ENCODE results near the gene PHACTR4.
"Not testable (repeated sequence)": the region's sequence is repeated elsewhere in the genome, so short reads cannot be mapped to it uniquely, and the experiment has no call there.

The PHACTR4 gene

DNA sequence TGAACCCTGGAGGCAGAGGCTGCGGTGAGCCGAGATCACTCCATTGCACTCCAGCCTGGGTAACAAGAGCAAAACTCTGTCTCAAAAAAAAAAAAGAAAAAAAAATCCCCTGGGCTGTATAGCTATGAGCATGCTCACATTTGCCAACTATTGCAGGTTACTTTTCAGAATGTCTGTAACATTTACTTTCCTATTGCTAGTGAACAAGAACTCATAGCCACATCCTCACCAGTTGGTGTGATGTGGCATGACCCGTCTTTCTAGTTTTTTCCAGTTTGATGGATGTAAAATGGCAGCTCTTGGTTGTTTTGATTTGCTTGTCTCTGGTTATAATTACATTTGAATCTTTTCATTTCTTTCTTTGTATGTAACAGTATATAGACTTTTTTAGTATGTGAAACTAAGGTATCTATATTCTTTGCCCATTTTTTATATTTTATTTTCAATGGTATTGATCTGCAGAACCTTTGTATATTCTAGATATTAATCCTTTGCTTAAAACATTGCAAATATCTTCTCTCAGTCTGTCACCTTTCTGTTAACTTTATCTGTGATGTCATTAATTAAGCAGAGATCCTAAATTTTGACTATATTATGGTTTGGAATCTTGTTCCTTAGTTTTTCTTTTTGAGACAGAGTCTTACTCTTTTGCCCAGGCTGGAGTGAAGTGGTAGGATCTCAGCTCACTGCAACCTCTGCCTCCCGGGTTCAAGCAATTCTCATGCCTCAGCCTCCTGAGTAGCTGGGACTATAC is 29.1 kb upstream of the PHACTR4 start:
- Histone ChIP-seq H3K27me3 (ENCODE audit: control insufficient read depth, insufficient read depth, low read length) (no peaks in the 10 kb centered on the region), H3K4me3 (ENCODE audit: low read depth, low read length) (no peak overlapping the region), H3K36me3 (ENCODE audit: control insufficient read depth, insufficient read depth, low read length) (no peaks in the 10 kb centered on the region), H3K79me2 (no peaks in the 10 kb centered on the region), H3K27ac (no peak overlapping the region), H2AFZ (no peak overlapping the region), H3K9ac (no peak overlapping the region), H3K4me1 (no peaks in the 10 kb centered on the region), H3K4me2 (ENCODE audit: low read length) (no peak overlapping the region), H3K9me3 (ENCODE audit: control insufficient read depth, low read length) (no peaks in the 10 kb centered on the region)
- TF ChIP-seq, protein P1, sequence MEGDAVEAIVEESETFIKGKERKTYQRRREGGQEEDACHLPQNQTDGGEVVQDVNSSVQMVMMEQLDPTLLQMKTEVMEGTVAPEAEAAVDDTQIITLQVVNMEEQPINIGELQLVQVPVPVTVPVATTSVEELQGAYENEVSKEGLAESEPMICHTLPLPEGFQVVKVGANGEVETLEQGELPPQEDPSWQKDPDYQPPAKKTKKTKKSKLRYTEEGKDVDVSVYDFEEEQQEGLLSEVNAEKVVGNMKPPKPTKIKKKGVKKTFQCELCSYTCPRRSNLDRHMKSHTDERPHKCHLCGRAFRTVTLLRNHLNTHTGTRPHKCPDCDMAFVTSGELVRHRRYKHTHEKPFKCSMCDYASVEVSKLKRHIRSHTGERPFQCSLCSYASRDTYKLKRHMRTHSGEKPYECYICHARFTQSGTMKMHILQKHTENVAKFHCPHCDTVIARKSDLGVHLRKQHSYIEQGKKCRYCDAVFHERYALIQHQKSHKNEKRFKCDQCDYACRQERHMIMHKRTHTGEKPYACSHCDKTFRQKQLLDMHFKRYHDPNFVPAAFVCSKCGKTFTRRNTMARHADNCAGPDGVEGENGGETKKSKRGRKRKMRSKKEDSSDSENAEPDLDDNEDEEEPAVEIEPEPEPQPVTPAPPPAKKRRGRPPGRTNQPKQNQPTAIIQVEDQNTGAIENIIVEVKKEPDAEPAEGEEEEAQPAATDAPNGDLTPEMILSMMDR (IDR thresholded peaks at IDR 0.05): no peak

DNA sequence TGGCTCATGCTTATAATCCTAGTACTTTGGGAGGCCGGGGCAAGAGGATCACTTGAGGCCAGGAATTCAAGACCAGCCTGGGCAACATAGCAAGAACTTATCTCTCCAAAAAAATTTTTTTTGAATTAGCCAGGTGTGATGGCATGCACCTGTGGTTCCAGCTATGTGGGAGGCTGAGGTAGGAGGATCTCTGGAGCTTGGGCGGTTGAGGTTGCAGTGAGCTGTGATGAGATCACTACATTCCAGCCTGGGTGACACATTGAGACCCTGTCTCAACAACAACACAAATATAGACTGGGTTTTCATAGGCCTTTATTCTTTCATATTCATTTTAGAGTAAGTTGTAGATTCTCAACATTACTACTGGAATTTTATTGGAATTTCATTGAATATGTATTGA is 27.9 kb upstream of the PHACTR4 start:
- Histone ChIP-seq H3K9ac (no peak overlapping the region), H3K27me3 (ENCODE audit: control insufficient read depth, insufficient read depth, low read length) (no peaks in the 10 kb centered on the region), H2AFZ (no peak overlapping the region), H3K4me3 (ENCODE audit: low read depth, low read length) (no peak overlapping the region), H3K79me2 (no peaks in the 10 kb centered on the region), H3K36me3 (ENCODE audit: control insufficient read depth, insufficient read depth, low read length) (no peaks in the 10 kb centered on the region), H3K4me1 (no peaks in the 10 kb centered on the region), H3K9me3 (ENCODE audit: control insufficient read depth, low read length) (no peaks in the 10 kb centered on the region), H3K27ac (no peak overlapping the region), H3K4me2 (ENCODE audit: low read length) (no peak overlapping the region)
- TF ChIP-seq, protein P1 (IDR thresholded peaks at IDR 0.05): no peak

DNA sequence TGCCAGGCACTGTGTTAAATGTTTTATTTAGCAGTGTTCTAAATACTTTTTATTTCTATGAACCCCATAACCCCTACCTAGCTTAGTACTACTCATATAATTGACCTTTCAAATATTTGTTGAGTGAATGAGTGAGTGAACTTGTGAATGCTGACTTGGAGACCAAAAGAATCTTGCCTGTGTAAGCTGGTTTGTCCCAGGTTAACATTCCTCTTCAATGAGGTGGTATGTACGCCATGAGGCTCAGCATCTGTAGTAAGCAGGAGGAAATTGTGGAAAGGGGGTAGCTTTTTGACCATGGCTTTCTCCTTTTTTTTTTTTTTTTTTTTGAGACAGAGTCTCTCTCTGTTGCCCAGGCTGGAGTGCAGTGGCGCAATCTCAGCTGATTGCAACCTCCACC is 26.1 kb upstream of the PHACTR4 start:
- Histone ChIP-seq H3K36me3 (ENCODE audit: control insufficient read depth, insufficient read depth, low read length) (no peaks in the 10 kb centered on the region), H3K4me1 (no peaks in the 10 kb centered on the region), H3K79me2 (no peaks in the 10 kb centered on the region), H3K9ac (no peak overlapping the region), H2AFZ (no peak overlapping the region), H3K9me3 (ENCODE audit: control insufficient read depth, low read length) (no peaks in the 10 kb centered on the region), H3K4me2 (ENCODE audit: low read length) (no peak overlapping the region), H3K27me3 (ENCODE audit: control insufficient read depth, insufficient read depth, low read length) (no peaks in the 10 kb centered on the region), H3K27ac (no peak overlapping the region), H3K4me3 (ENCODE audit: low read depth, low read length) (no peak overlapping the region)
- TF ChIP-seq, protein P1 (IDR thresholded peaks at IDR 0.05): no peak

DNA sequence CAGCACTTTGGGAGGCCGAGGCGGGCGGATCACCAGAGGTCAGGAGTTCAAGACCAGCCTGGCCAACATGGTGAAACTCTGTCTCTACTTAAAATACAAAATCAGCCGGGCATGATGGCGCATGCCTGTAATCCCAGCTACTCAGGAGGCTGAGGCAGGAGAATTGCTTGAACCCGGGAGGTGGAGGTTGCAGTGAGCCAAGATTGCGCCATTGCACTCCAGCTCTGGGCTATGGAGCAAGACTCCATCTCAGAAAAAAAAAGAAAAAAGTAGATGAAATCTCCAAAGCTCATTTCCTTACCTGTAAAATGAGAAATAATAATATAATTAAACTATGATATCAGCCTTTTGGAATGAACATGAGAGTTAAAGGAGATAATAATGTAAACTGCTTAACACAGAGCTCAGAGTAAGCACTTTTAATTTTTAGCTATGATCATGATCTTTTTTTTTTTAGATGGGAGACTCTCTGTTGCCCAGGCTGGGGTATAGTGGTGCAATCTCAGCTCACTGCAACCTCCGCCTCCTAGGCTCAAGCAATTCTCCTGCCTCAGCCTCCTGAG is 16.2 kb upstream of the PHACTR4 start:
- H3K4me1 ChIP-seq; H3K79me2 ChIP-seq; H3K27me3 ChIP-seq (ENCODE audit: control insufficient read depth, insufficient read depth, low read length); H3K4me3 ChIP-seq (ENCODE audit: low read depth, low read length); H3K4me2 ChIP-seq (ENCODE audit: low read length); H2AFZ ChIP-seq; H3K9me3 ChIP-seq (ENCODE audit: control insufficient read depth, low read length); H3K36me3 ChIP-seq (ENCODE audit: control insufficient read depth, insufficient read depth, low read length); H3K27ac ChIP-seq; H3K9ac ChIP-seq: not testable (repeated sequence)

DNA sequence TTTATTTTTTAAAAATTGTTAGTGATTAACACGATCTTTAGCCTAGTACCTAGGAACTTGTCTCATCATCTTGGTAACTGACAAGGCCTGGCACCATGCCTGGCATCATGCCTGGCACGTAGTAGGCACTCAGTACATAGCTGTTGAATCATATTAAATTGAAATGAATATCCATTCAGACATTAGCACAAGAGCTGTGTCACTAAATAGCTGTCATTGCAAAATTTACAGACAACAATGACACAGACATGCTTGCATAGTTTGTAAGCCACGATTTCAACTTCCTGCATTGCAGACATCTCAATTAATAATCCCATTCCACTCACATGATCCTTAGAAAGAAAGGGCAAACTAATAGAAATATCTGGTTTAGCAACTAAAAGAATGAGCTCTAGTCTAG is 15.4 kb upstream of the PHACTR4 start:
- Histone ChIP-seq H3K9me3 (ENCODE audit: control insufficient read depth, low read length) (no peaks in the 10 kb centered on the region), H2AFZ (peak overlapping the region; percentile 62), H3K79me2 (no peaks in the 10 kb centered on the region), H3K36me3 (ENCODE audit: control insufficient read depth, insufficient read depth, low read length) (no peaks in the 10 kb centered on the region), H3K9ac (no peak overlapping the region), H3K4me1 (no peaks in the 10 kb centered on the region), H3K4me3 (ENCODE audit: low read depth, low read length) (no peak overlapping the region), H3K4me2 (ENCODE audit: low read length) (no peak overlapping the region), H3K27ac (no peak overlapping the region), H3K27me3 (ENCODE audit: control insufficient read depth, insufficient read depth, low read length) (no peaks in the 10 kb centered on the region)
- TF ChIP-seq, protein P1 (IDR thresholded peaks at IDR 0.05): no peak

Measured in parathyroid adenoma (tissue), 2 donors.